Testis (tissue), 3 donors: ENCODE results near the gene KIAA1210. TPM values are rescaled to one million over a fixed set of nuclear protein-coding genes. Genes with fewer than 3 reads are reported as not detected.

Source experiments
- DNase-seq: peaks from one replicate; pipeline ENCODE4 v3.0.0-alpha.2; 2019
- H3K27ac ChIP-seq, 2 donors: fragments of 200-600 bp; sonication (generic); one replicate each; pipeline ENCODE4 v1.5.1; 2019
- H3K27me3 ChIP-seq: fragments of 200-600 bp; sonication (generic); one replicate; pipeline ENCODE4 v1.5.1; 2019
- H3K36me3 ChIP-seq: fragments of 200-600 bp; sonication (generic); one replicate; pipeline ENCODE4 v1.5.1; 2017; ENCODE audit warnings: low read depth; ENCODE audit errors: missing control alignments
- H3K4me1 ChIP-seq: fragments of 200-600 bp; sonication (generic); one replicate; pipeline ENCODE4 v1.5.1; 2019
- H3K4me3 ChIP-seq, 2 donors: fragments of 200-600 bp; sonication (generic); one replicate each; pipeline ENCODE4 v1.5.1; 2017 to 2019
- H3K9me3 ChIP-seq: fragments of 200-600 bp; sonication (generic); one replicate; pipeline ENCODE4 v1.5.1; 2017
- POLR2A ChIP-seq: fragments of 450-650 bp; IDR thresholded peaks from one replicate; pipeline ENCODE4 v1.6.1; 2017; ENCODE audit warnings: antibody characterized with exemption, mild to moderate bottlenecking, moderate library complexity
- WGBS, 2 donors: methylation state at CpG; one replicate each; pipeline ENCODE4 v1.1.5; 2018; 5-methylcytosine and 5-hydroxymethylcytosine counted together
- intact Hi-C: fragments of 100-400 bp; cut with DNase I; formaldehyde crosslinking; loops from one replicate; pipeline ENCODE4 v1.15.1; 2023; ENCODE audit warnings: low total_unique reads
- polyA plus RNA-seq: library from polyadenylated mRNA; stranded (reverse); fragments of 350-450 nt; fragmentation: Illumina TruSeq; extraction: RNeasy Lipid Tissue Mini Kit (QIAGEN cat#74804); gene quantifications from one replicate; pipeline ENCODE4 v1.2.3, GENCODE V29; 2014; ENCODE audit warnings: low read depth, low replicate concordance; ENCODE audit not compliant: insufficient read depth
- total RNA-seq, 2 donors: library from RNA; depleted of rRNA; stranded (reverse); fragments of >200 nt; gene quantifications; one replicate each; pipeline ENCODE4 v1.2.3, GENCODE V29; 2016
- TF ChIP-seq, protein P1 (sequence below), 3 experiments: fragments of 450-650 bp in 2 of 3; fragments of 200-600 bp in 1 of 3; sonication (generic) in 1 of 3; IDR thresholded peaks; one replicate each; pipeline ENCODE4 v1.5.1; 2016 to 2019; ENCODE audit warnings: antibody characterized with exemption in 3 of 3, mild to moderate bottlenecking in 2 of 3, moderate library complexity in 1 of 3

KIAA1210 gene
- total and polyA plus RNA-seq, 3 donors from 2014 or later = 63.0 to 286 (median 245) TPM

DNA sequence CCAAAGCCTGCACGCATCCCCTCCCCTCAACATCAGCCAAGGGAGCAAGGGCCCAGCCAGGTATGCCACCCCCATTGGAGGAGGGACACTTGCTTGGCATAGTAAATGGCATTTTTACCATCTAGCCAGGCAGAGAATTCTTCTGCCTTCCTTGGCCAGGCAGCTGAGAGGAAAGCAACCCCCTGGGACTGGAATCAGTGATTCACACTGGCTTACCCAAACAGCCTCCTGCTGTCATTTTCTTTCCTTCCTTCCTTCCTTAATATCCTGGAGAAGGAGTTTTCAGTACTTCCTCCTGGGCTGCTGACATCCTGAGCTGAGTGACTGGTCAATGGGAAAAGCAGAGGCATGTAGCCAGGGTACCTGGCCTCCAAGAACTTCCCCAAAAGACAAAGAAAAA lies 28.6 kb upstream of the KIAA1210 start:
- no peak for DNase-seq
- Histone ChIP-seq H3K36me3 (no peaks in the 10 kb centered on the region), H3K4me3 (no peak overlapping the region), H3K27ac (no peak overlapping the region), H3K9me3 (no peaks in the 10 kb centered on the region), H3K4me1 (no peaks in the 10 kb centered on the region), H3K27me3 (no peaks in the 10 kb centered on the region)
- no peak for TF ChIP-seq POLR2A
- 88% methylated on average over 1 of the region's 1 CpG; no CpG with 5 or more reads in 1 of the 2 donors for WGBS, 2 donors
- intact Hi-C loops = no loop called here

DNA sequence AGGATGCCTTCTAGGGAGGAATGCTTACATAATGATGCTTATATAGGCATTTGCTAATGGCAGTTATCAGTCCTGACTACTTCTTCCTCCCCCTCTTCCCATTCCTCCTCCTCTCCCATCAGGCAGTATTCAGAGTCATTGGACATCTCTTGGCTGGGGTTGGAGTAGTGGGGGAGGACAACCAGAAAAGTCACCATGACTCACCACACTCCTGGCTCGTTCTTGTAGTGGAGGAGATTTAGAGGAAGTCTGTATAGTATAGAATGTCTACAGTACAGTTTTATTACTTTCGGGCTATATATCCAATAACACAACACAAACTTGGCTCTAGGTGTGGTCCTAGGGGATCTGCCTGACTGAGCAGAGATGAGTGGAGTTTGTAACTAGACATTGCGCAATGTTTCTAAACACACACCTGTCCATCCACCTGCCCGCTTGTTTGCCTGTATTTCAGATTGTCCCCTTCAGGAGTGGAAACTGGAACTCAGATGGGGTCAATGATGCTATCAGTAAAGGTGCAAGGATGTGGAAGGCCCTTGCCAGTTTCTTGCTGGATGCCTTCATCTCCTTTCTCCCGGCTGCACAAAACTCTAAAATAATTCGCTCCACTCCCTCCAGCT lies 27.9 kb upstream of the KIAA1210 start:
- TF ChIP-seq POLR2A = no peak
- TF ChIP-seq, protein P1, sequence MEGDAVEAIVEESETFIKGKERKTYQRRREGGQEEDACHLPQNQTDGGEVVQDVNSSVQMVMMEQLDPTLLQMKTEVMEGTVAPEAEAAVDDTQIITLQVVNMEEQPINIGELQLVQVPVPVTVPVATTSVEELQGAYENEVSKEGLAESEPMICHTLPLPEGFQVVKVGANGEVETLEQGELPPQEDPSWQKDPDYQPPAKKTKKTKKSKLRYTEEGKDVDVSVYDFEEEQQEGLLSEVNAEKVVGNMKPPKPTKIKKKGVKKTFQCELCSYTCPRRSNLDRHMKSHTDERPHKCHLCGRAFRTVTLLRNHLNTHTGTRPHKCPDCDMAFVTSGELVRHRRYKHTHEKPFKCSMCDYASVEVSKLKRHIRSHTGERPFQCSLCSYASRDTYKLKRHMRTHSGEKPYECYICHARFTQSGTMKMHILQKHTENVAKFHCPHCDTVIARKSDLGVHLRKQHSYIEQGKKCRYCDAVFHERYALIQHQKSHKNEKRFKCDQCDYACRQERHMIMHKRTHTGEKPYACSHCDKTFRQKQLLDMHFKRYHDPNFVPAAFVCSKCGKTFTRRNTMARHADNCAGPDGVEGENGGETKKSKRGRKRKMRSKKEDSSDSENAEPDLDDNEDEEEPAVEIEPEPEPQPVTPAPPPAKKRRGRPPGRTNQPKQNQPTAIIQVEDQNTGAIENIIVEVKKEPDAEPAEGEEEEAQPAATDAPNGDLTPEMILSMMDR (IDR thresholded peaks at IDR 0.05) = no peak
- no peak overlapping the region for H3K27ac ChIP-seq
- no peaks in the 10 kb centered on the region for H3K27me3 ChIP-seq
- no peaks in the 10 kb centered on the region for H3K9me3 ChIP-seq
- no peak for DNase-seq
- intact Hi-C loops = no loop called here
- H3K4me1 ChIP-seq = peaks cover 3% of the 10 kb centered on the region
- WGBS, 2 donors = 49 to 59% methylated on average over 4 to 6 of the region's 6 CpGs
- H3K36me3 ChIP-seq = no peaks in the 10 kb centered on the region
- no peak overlapping the region for H3K4me3 ChIP-seq

DNA sequence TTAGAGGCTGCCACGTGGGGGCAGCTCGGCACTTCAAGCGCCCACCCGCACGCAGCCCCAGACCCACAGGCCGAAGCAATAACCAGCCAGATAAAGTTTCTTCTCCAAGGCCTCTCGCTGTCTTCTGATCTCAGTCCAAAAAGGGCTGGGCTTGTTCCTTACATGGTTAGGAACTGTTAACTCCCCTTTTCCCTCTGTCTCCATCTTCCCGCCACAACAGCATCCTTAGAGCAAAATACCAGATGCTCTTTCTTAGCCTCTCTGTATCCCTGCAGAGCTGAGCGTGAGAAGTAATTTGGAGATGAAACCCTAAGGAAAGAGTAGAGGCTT lies 23.4 kb upstream of the KIAA1210 start:
- no peak overlapping the region for H3K27ac ChIP-seq
- H3K4me1 ChIP-seq = peaks cover 3% of the 10 kb centered on the region
- 12 to 18% methylated on average over 3 to 7 of the region's 9 CpGs for WGBS, 2 donors
- TF ChIP-seq POLR2A = no peak
- TF ChIP-seq, protein P1 (IDR thresholded peaks at IDR 0.05) = no peak
- no peaks in the 10 kb centered on the region for H3K36me3 ChIP-seq
- no peak overlapping the region for H3K4me3 ChIP-seq
- intact Hi-C loops = no loop called here
- no peaks in the 10 kb centered on the region for H3K9me3 ChIP-seq
- peak; percentile 32 for DNase-seq
- no peaks in the 10 kb centered on the region for H3K27me3 ChIP-seq

DNA sequence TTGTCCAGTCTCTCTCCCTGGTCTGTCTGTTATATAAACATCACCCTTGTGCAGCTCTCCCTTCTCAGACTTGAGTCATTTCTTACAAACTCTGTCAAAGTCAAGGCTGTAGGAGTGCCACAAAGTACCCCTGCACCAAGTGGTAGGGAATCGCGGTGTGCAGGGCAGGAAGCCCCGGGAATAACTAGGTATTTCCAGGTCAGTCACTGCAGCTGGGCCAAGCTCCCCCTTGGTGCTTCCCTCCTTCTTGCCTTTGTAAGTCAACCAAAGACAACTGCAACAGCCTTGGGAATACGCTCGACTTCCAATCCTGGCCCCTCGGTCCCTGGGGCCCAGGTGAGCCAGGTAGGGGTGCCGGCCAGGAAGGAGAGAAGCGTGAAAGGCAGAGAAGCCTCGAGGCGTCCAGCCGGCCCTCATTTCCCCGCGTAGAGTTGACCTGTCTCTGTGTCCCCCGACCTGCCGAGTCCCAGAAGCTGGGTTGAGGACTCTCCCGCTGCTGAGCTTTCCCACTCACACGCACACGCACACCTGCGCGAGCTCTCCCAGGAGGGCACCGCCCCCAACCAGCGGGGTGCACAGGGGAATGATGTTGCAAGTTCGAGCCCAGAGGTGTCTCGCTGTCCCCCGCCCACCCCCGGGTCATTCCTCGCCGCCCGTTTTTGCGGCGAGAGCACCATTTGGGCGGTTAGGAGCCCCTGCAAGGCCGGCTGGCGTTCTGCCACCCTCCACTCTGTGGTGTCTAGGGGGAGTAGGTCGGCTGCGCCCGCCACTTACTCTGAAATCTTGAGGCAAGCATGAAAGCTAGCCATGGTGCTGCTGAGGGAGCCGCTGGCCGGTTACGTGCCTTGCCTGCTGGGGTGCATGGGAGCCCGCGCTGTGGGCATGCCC lies 22.8 kb upstream of the KIAA1210 start:
- 63 to 70% methylated on average over 7 to 23 of the region's 42 CpGs for WGBS, 2 donors
- intact Hi-C loops = no loop called here

DNA sequence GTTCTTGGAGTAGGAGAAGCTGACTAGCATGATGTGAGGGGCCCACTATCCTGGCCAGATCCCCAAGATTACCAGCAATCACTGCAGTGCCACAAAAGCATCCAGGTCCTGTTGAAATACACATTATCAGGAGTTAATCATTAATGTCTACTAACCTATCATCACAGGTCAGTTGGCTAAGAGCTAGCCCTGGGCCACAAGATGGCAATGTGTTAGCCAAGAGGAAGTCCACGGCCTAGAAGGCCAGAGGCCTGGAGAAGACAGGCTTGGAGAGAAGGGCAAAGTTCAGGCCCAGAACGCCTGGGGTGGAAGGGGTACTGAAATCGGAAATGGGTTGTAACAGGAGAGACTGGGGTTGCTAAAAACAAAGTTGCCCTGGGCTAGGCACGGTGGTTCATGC lies 19.9 kb upstream of the KIAA1210 start:
- Histone ChIP-seq H3K27ac (no peak overlapping the region), H3K4me1 (peaks cover 3% of the 10 kb centered on the region), H3K36me3 (no peaks in the 10 kb centered on the region), H3K4me3 (no peak overlapping the region), H3K9me3 (no peaks in the 10 kb centered on the region), H3K27me3 (no peaks in the 10 kb centered on the region)
- TF ChIP-seq POLR2A = no peak
- TF ChIP-seq, protein P1 (IDR thresholded peaks at IDR 0.05) = no peak
- intact Hi-C loops = no loop called here
- no peak for DNase-seq
- 90% methylated on average over 4 of the region's 4 CpGs; no CpG with 5 or more reads in 1 of the 2 donors for WGBS, 2 donors

More for the DNA sequence above, 22.8 kb upstream of the KIAA1210 start:
- Histone ChIP-seq H3K36me3 (no peaks in the 10 kb centered on the region), H3K4me1 (peaks cover 3% of the 10 kb centered on the region), H3K27ac (no peak overlapping the region), H3K4me3 (no peak overlapping the region), H3K27me3 (no peaks in the 10 kb centered on the region), H3K9me3 (no peaks in the 10 kb centered on the region)
- no peak for DNase-seq
- TF ChIP-seq, protein P1 (IDR thresholded peaks at IDR 0.05) = no peak
- no peak for TF ChIP-seq POLR2A
